Liver (tissue), 9 donors: ENCODE results near the gene GABBR2. TPM values are rescaled to one million over a fixed set of nuclear protein-coding genes. Genes with fewer than 3 reads are reported as not detected.

Experiments
- DNase-seq: peaks from one replicate; pipeline ENCODE4 v3.0.0-alpha.2; 2017; ENCODE audit warnings: low spot score
- H3K27ac ChIP-seq, 2 donors: one replicate each; pipeline ENCODE4 v1.7.0; 2013; ENCODE audit warnings: inconsistent platforms in 2 of 2, low read length in 2 of 2, control low read depth in 1 of 2, low read depth in 1 of 2, mild to moderate bottlenecking in 1 of 2
- H3K27me3 ChIP-seq, 4 donors: one replicate each; pipeline versions ENCODE4 v1.6.1 to v1.7.0; 2013; ENCODE audit warnings: low read length in 3 of 4, inconsistent platforms in 1 of 4, mild to moderate bottlenecking in 1 of 4, moderate library complexity in 1 of 4; ENCODE audit not compliant: control insufficient read depth in 4 of 4, insufficient read depth in 4 of 4
- H3K36me3 ChIP-seq, 4 donors: one replicate each; pipeline versions ENCODE4 v1.6.1 to v1.7.0; 2013; ENCODE audit warnings: low read length in 3 of 4, mild to moderate bottlenecking in 3 of 4, low read depth in 1 of 4, moderate library complexity in 1 of 4; ENCODE audit not compliant: control insufficient read depth in 4 of 4, insufficient read depth in 3 of 4
- H3K4me1 ChIP-seq, 4 donors: one replicate each; pipeline versions ENCODE4 v1.6.1 to v1.7.0; 2013; ENCODE audit warnings: low read length in 3 of 4, mild to moderate bottlenecking in 3 of 4, moderate library complexity in 1 of 4; ENCODE audit not compliant: control insufficient read depth in 4 of 4, insufficient read depth in 4 of 4
- H3K4me3 ChIP-seq, 3 donors: one replicate each; pipeline versions ENCODE4 v1.6.1 to v1.7.0; 2013; ENCODE audit warnings: low read length in 3 of 3, control low read depth in 1 of 3, low read depth in 1 of 3, mild to moderate bottlenecking in 1 of 3
- H3K9ac ChIP-seq, 2 donors: one replicate each; pipeline ENCODE4 v1.7.0; 2013; ENCODE audit warnings: low read length in 2 of 2, mild to moderate bottlenecking in 2 of 2, moderate library complexity in 2 of 2, control low read depth in 1 of 2, low read depth in 1 of 2
- H3K9me3 ChIP-seq, 4 donors: one replicate each; pipeline versions ENCODE4 v1.6.1 to v1.7.0; 2013; ENCODE audit warnings: low read length in 3 of 4; ENCODE audit not compliant: control insufficient read depth in 4 of 4
- CTCF ChIP-seq: fragments of 150-350 bp; IDR thresholded peaks from 2 replicates; pipeline ENCODE4 v1.5.1; 2017; ENCODE audit warnings: improper control_type of control experiment, low read depth, low read length; ENCODE audit not compliant: missing input control
- EGR1 ChIP-seq, 2 donors: IDR thresholded peaks; 2 replicates each; pipeline ENCODE4 v1.6.1; 2016 to 2018; ENCODE audit warnings: antibody characterized with exemption in 2 of 2, low read depth in 2 of 2
- FOXA1 ChIP-seq: IDR thresholded peaks from 2 replicates; pipeline ENCODE4 v1.6.1; 2016; ENCODE audit warnings: antibody characterized with exemption
- FOXA2 ChIP-seq: IDR thresholded peaks from 2 replicates; pipeline ENCODE4 v1.6.1; 2016; ENCODE audit warnings: antibody characterized with exemption
- HNF4A ChIP-seq, 2 donors: conservative IDR thresholded peaks; 2 replicates each; pipeline ENCODE4 v1.6.1; 2016; ENCODE audit warnings: antibody characterized with exemption in 2 of 2, mild to moderate bottlenecking in 2 of 2
- HNF4G ChIP-seq: IDR thresholded peaks from 2 replicates; pipeline ENCODE4 v1.6.1; 2016; ENCODE audit warnings: antibody characterized with exemption
- JUND ChIP-seq, 2 donors: IDR thresholded peaks; 2 replicates each; pipeline ENCODE4 v1.6.1; 2016; ENCODE audit warnings: antibody characterized with exemption in 2 of 2
- MAX ChIP-seq: IDR thresholded peaks from 2 replicates; pipeline ENCODE4 v1.6.1; 2016; ENCODE audit warnings: antibody characterized with exemption
- NR2F2 ChIP-seq: IDR thresholded peaks from 2 replicates; pipeline ENCODE4 v1.6.1; 2016; ENCODE audit warnings: antibody characterized with exemption
- RAD21 ChIP-seq, 2 donors: IDR thresholded peaks; 2 replicates each; pipeline ENCODE4 v1.6.1; 2016; ENCODE audit warnings: antibody characterized with exemption in 2 of 2, mild to moderate bottlenecking in 2 of 2
- REST ChIP-seq: IDR thresholded peaks from 2 replicates; pipeline ENCODE4 v1.6.1; 2016; ENCODE audit warnings: antibody characterized with exemption, mild to moderate bottlenecking
- RXRA ChIP-seq, 2 donors: IDR thresholded peaks; 2 replicates each; pipeline ENCODE4 v1.6.1; 2017 to 2018; ENCODE audit warnings: antibody characterized with exemption in 2 of 2, mild to moderate bottlenecking in 1 of 2
- YY1 ChIP-seq: IDR thresholded peaks from 2 replicates; pipeline ENCODE4 v1.6.1; 2016; ENCODE audit warnings: antibody characterized with exemption, mild to moderate bottlenecking
- ZBTB33 ChIP-seq: IDR thresholded peaks from 2 replicates; pipeline ENCODE4 v1.6.1; 2016; ENCODE audit warnings: antibody characterized with exemption
- WGBS: extraction: QIAGEN DNeasy Blood & Tissue Kit; methylation state at CpG from one replicate; pipeline ENCODE4 v1.1.7; 2013; 5-methylcytosine and 5-hydroxymethylcytosine counted together
- polyA plus RNA-seq, 2 donors: library from polyadenylated mRNA; stranded (reverse) in 1 of 2; unstranded in 1 of 2; fragments of 200-250 nt in 1 of 2; fragments of >200 nt in 1 of 2; fragmentation: Nextera tagmentation in 1 of 2; extraction: Ambion mirVana in 1 of 2; gene quantifications; one replicate each; pipeline versions ENCODE4 v1.2.1 to v1.2.3, GENCODE V29; 2013 to 2015
- total RNA-seq, 2 donors: library from RNA; depleted of rRNA; stranded (reverse); fragments of >200 nt; gene quantifications; one replicate each; pipeline ENCODE4 v1.2.3, GENCODE V29; 2014
- donor health status: healthy.
- donor health status: healthy.
- donor health status: healthy.
- donor health status: healthy.
- donor health status: healthy.

Gene GABBR2
- total and polyA plus RNA-seq, 4 donors: 0.03 to 0.23 (median 0.08) TPM; not detected in 1

DNA sequence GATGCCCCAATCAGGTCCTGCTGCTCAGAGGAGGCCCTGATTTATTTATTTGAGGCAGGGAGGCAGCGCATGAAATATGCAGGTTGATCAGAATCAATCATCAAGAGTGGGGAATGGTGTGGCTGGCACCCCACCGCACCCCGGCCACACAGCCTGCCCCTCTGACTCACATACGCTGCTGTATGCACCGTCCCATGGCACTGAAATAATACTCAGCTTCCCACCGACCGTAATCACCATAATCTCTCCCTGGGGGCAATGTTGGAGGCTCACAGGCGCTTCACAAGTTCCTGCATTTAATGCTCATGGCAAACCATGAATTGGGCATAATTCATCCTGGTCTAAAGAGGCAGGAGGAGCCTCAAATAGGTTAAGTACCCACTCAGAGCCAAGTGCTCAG lies 312.1 kb downstream of the GABBR2 start:
- Histone ChIP-seq H3K4me3 (no peak overlapping the region), H3K9ac (no peak overlapping the region), H3K36me3 (no peaks in the 10 kb centered on the region), H3K27ac (no peak overlapping the region), H3K4me1 (no peaks in the 10 kb centered on the region), H3K9me3 (no peaks in the 10 kb centered on the region), H3K27me3 (no peaks in the 10 kb centered on the region)
- no peak for TF ChIP-seq NR2F2
- TF ChIP-seq HNF4A (conservative IDR thresholded peaks at IDR 0.05): no peak
- TF ChIP-seq RXRA (IDR thresholded peaks at IDR 0.05): no peak
- 93% methylated on average over 8 of the region's 8 CpGs for WGBS
- no peak for DNase-seq

- H3K9ac ChIP-seq: no peak overlapping the region
- H3K27me3 ChIP-seq: no peaks in the 10 kb centered on the region
- H3K27ac ChIP-seq: no peak overlapping the region
- no peak overlapping the region for H3K4me3 ChIP-seq
- TF ChIP-seq FOXA2: no peak
- no peak for TF ChIP-seq FOXA1
- TF ChIP-seq RAD21 (IDR thresholded peaks at IDR 0.05): no peak
- TF ChIP-seq ZBTB33: no peak
- TF ChIP-seq HNF4G: no peak
- TF ChIP-seq EGR1 (IDR thresholded peaks at IDR 0.05; ENCODE audit: low read depth in 2 of 2): no peak
- no peak for TF ChIP-seq YY1
- no peak for TF ChIP-seq RXRA (IDR thresholded peaks at IDR 0.05)
- TF ChIP-seq JUND (IDR thresholded peaks at IDR 0.05): no peak
- no peak for TF ChIP-seq MAX
- no peak for TF ChIP-seq CTCF
- TF ChIP-seq REST: no peak
- no peak for DNase-seq
- WGBS: 80% methylated on average over 6 of the region's 6 CpGs
- no peaks in the 10 kb centered on the region for H3K4me1 ChIP-seq
- no peaks in the 10 kb centered on the region for H3K36me3 ChIP-seq
- no peaks in the 10 kb centered on the region for H3K9me3 ChIP-seq
These were observed 312.5 kb downstream of the GABBR2 start for GRCh38 chr9:98396236-98396635.
